Nephron (organoid): Measurements from ENCODE around the gene NAPA.

Experiments used
- H3K27ac Mint-ChIP-seq, 3 experiments: 2 replicates each; pipeline ENCODE4 v1.8.0; 2020; ENCODE audit warnings: mixed read lengths in 3 of 3, mild to moderate bottlenecking in 2 of 3, moderate library complexity in 1 of 3
- H3K27me3 Mint-ChIP-seq: 2 replicates; pipeline ENCODE4 v1.8.0; 2021; ENCODE audit warnings: low read depth, mild to moderate bottlenecking, moderate library complexity, mixed read lengths
- H3K36me3 Mint-ChIP-seq: 2 replicates; pipeline ENCODE4 v1.8.0; 2020; ENCODE audit warnings: low read depth, mixed read lengths
- H3K4me1 Mint-ChIP-seq: 2 replicates; pipeline ENCODE4 v1.8.0; 2020; ENCODE audit warnings: mixed read lengths
- H3K4me3 Mint-ChIP-seq, 3 experiments: 2 replicates each; pipeline ENCODE4 v1.8.0; 2020; ENCODE audit warnings: mild to moderate bottlenecking in 3 of 3, mixed read lengths in 3 of 3, moderate library complexity in 2 of 3
- H3K9me3 Mint-ChIP-seq: 2 replicates; pipeline ENCODE4 v1.8.0; 2020; ENCODE audit warnings: mixed read lengths
- CTCF ChIP-seq, 3 experiments: fragments of 200-600 bp; sonication (generic); IDR thresholded peaks; one replicate each; pipeline ENCODE4 v1.5.0; 2021; ENCODE audit warnings: antibody characterized with exemption in 3 of 3; ENCODE audit not compliant: unreplicated experiment in 3 of 3

The NAPA gene

GRCh38 chr19:47492137-47492533, 22.7 kb downstream of the NAPA start:
- H3K9me3 Mint-ChIP-seq: no peaks in the 10 kb centered on the region
- TF ChIP-seq CTCF (IDR thresholded peaks at IDR 0.05; ENCODE audit: unreplicated experiment in 3 of 3): no peak
- peaks cover 12% of the 10 kb centered on the region for H3K4me1 Mint-ChIP-seq
- peaks cover 10% of the 10 kb centered on the region for H3K36me3 Mint-ChIP-seq
- H3K27ac Mint-ChIP-seq: no peak overlapping the region
- no peak overlapping the region for H3K4me3 Mint-ChIP-seq
- H3K27me3 Mint-ChIP-seq: no peaks in the 10 kb centered on the region

GRCh38 chr19:47491358-47492136, 23.3 kb downstream of the NAPA start:
- Mint-ChIP-seq H3K4me3 (no peak overlapping the region), H3K4me1 (peaks cover 18% of the 10 kb centered on the region), H3K27ac (no peak overlapping the region), H3K27me3 (no peaks in the 10 kb centered on the region), H3K36me3 (peaks cover 10% of the 10 kb centered on the region), H3K9me3 (no peaks in the 10 kb centered on the region)
- no peak for TF ChIP-seq CTCF (IDR thresholded peaks at IDR 0.05; ENCODE audit: unreplicated experiment in 3 of 3)

- Mint-ChIP-seq H3K27ac (no peak overlapping the region), H3K36me3 (peaks cover 10% of the 10 kb centered on the region), H3K4me1 (peaks cover 22% of the 10 kb centered on the region), H3K4me3 (no peak overlapping the region), H3K27me3 (no peaks in the 10 kb centered on the region), H3K9me3 (no peaks in the 10 kb centered on the region)
- no peak for TF ChIP-seq CTCF (IDR thresholded peaks at IDR 0.05; ENCODE audit: unreplicated experiment in 3 of 3)
Measured at GRCh38 chr19:47490847-47491246, 24.0 kb downstream of the NAPA start.

GRCh38 chr19:47490031-47490430, 24.8 kb downstream of the NAPA start:
- Mint-ChIP-seq H3K27me3 (no peaks in the 10 kb centered on the region), H3K27ac (no peak overlapping the region), H3K36me3 (peaks cover 10% of the 10 kb centered on the region), H3K4me1 (peaks cover 24% of the 10 kb centered on the region), H3K4me3 (no peak overlapping the region), H3K9me3 (no peaks in the 10 kb centered on the region)
- TF ChIP-seq CTCF (IDR thresholded peaks at IDR 0.05; ENCODE audit: unreplicated experiment in 3 of 3): no peak

- peaks cover 10% of the 10 kb centered on the region for H3K36me3 Mint-ChIP-seq
- no peak overlapping the region for H3K27ac Mint-ChIP-seq
- H3K4me1 Mint-ChIP-seq: peaks cover 28% of the 10 kb centered on the region
- H3K9me3 Mint-ChIP-seq: no peaks in the 10 kb centered on the region
- no peak for TF ChIP-seq CTCF (IDR thresholded peaks at IDR 0.05; ENCODE audit: unreplicated experiment in 3 of 3)
- H3K4me3 Mint-ChIP-seq: no peak overlapping the region
- no peaks in the 10 kb centered on the region for H3K27me3 Mint-ChIP-seq
Measured at GRCh38 chr19:47489072-47489914, 25.6 kb downstream of the NAPA start.
